HepG2 (cell line): Measurements from ENCODE around the gene PPP1R12B. TPM values are rescaled to one million over a fixed set of nuclear protein-coding genes. Genes with fewer than 3 reads are reported as not detected.

Source experiments
- CREB1 ChIP-seq, 2 experiments: fragments of 450-650 bp in 1 of 2; IDR thresholded peaks; 2 replicates each; pipeline ENCODE4 v1.6.1; 2016 to 2017; ENCODE audit warnings: control low read depth in 1 of 2, mild to moderate bottlenecking in 1 of 2, missing compliant biosample characterization in 1 of 2, missing genetic modification characterization in 1 of 2
- FOSL1 ChIP-seq: sonication (generic); formaldehyde crosslinking; IDR thresholded peaks from 2 replicates; pipeline ENCODE4 v1.9.0; 2021; ENCODE audit warnings: missing genetic modification reagents, borderline replicate concordance
- FOSL2 ChIP-seq: sonication (generic); formaldehyde crosslinking; IDR thresholded peaks from 2 replicates; pipeline ENCODE4 v1.4.0; 2020; ENCODE audit warnings: missing genetic modification reagents
- HDAC1 ChIP-seq: sonication (generic); formaldehyde crosslinking; IDR thresholded peaks from 2 replicates; pipeline ENCODE4 v1.5.1; 2020; ENCODE audit warnings: mild to moderate bottlenecking, missing genetic modification reagents
- JUN ChIP-seq: sonication (generic); formaldehyde crosslinking; IDR thresholded peaks from 2 replicates; pipeline ENCODE4 v1.4.0; 2020; ENCODE audit warnings: mild to moderate bottlenecking, missing genetic modification reagents
- NR2F1 ChIP-seq, 2 experiments: fragments of 450-650 bp in 1 of 2; formaldehyde crosslinking in 1 of 2; IDR thresholded peaks; 2 replicates each; pipeline versions ENCODE4 v1.5.0 to v1.6.1; 2016 to 2020; ENCODE audit warnings: mild to moderate bottlenecking in 1 of 2, missing compliant biosample characterization in 1 of 2, missing genetic modification reagents in 1 of 2, moderate library complexity in 1 of 2
- PAXIP1 ChIP-seq: sonication (generic); formaldehyde crosslinking; conservative IDR thresholded peaks from 2 replicates; pipeline ENCODE4 v1.4.0; 2020; ENCODE audit warnings: mild to moderate bottlenecking, missing genetic modification reagents, moderate library complexity
- RBM39 ChIP-seq: fragments of 200-400 bp; formaldehyde crosslinking; IDR thresholded peaks from one replicate; pipeline ENCODE4 v1.6.1; 2018; ENCODE audit warnings: antibody characterized with exemption, mild to moderate bottlenecking, low read depth, low read length; ENCODE audit not compliant: poor library complexity, severe bottlenecking
- RCOR2 ChIP-seq: IDR thresholded peaks from 2 replicates; pipeline ENCODE4 v1.6.1; 2016; ENCODE audit warnings: missing biosample characterization, missing genetic modification reagents
- RXRB ChIP-seq: IDR thresholded peaks from 2 replicates; pipeline ENCODE4 v1.6.1; 2016; ENCODE audit warnings: borderline replicate concordance, missing genetic modification reagents, missing compliant biosample characterization
- SALL1 ChIP-seq: sonication (generic); formaldehyde crosslinking; IDR thresholded peaks from 2 replicates; pipeline ENCODE4 v1.8.0; 2022; ENCODE audit warnings: mild to moderate bottlenecking, missing genetic modification reagents
- SIX1 ChIP-seq: sonication (generic); formaldehyde crosslinking; IDR thresholded peaks from 2 replicates; pipeline ENCODE4 v1.4.0; 2020; ENCODE audit warnings: missing genetic modification reagents, borderline replicate concordance
- THAP9 ChIP-seq: sonication (generic); formaldehyde crosslinking; IDR thresholded peaks from 2 replicates; pipeline ENCODE4; 2020; ENCODE audit warnings: missing genetic modification reagents, mild to moderate bottlenecking, borderline replicate concordance
- ZNF687 ChIP-seq: sonication (generic); formaldehyde crosslinking; IDR thresholded peaks from 2 replicates; pipeline ENCODE4 v1.5.1; 2020; ENCODE audit warnings: mild to moderate bottlenecking, missing genetic modification reagents, moderate library complexity
- polyA plus RNA-seq, 8 experiments: library from polyadenylated mRNA; depleted of rRNA in 3 of 8; stranded (reverse) in 7 of 8; unstranded in 1 of 8; fragments of >200 nt; fragmentation: Illumina TruSeq in 4 of 8; extraction: Trizol in 4 of 8; gene quantifications; 2 replicates each; pipeline versions ENCODE4 v1.2.1 to v1.2.3, GENCODE V29; 2011 to 2016; ENCODE audit warnings: low read depth in 4 of 8, missing spikeins in 1 of 8, mixed read lengths in 1 of 8; ENCODE audit not compliant: insufficient read depth in 1 of 8
- total RNA-seq, 5 experiments: library from RNA; depleted of rRNA; stranded (reverse); fragments of >200 nt; fragmentation: Illumina TruSeq; extraction: Trizol; gene quantifications; 2 replicates each; pipeline ENCODE4 v1.2.3, GENCODE V29; 2016; ENCODE audit warnings: low read depth in 1 of 5

Gene PPP1R12B
- total and polyA plus RNA-seq, 2 of the 13 experiments (the other 11 are each of a cell fraction or from before 2014, with no cell fraction given), result 12.0 to 13.6 TPM

DNA sequence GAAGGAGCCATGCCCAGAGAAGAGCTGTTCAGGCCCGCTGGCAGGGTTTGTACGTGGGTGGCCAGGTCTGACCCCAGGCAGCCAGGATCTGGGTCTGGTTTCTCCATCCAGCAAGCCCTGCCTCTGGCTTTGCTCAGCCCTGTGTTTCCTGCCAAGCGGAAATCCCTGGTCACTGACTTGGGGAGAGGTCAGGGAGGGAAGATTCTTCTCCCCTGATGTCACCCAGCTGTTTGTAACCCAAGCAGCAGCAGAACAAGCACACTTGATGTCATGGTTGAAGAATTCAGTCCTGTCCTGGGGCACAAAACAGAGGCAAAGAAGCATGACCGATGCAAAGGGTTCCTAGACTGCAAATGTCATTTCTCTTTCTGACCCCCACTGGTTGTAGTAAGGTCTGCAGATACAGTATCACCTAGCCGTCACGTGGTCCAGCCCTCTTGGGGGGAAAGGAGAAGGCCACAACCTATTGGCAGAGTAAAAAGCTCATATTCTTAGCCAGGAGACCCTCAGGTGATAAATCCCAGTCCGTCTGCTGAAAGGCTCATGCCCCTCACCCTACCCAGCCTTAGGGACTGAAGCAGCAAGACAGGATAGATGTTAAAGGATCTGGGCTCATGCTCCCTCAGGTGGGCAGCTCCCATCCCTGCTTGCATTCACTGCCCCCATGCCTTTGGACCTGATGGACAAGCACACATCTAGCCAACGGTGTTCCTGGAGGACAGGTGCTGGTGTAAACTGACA is 240.9 kb downstream of the PPP1R12B start (continued):
- TF ChIP-seq THAP9 (CRISPR knock-in tag) (no peak), JUN (CRISPR knock-in tag) (peak; percentile 97), RXRB (CRISPR knock-in tag) (peak; percentile 33; the same call in 1 of the 2 replicates), SALL1 (0 out of 2 replicates have a peak, but pooled peaks have one; percentile 20), NR2F1 (CRISPR knock-in tag; IDR thresholded peaks at IDR 0.05) (0 out of 4 replicates have a peak, but pooled peaks of 1 of the 2 experiments have one; percentile 33), FOSL1 (CRISPR knock-in tag) (no peak), CREB1 (IDR thresholded peaks at IDR 0.05) (peak; percentile 44; the same call in 1 of the 2 replicates), CREB1 (CRISPR knock-in tag; IDR thresholded peaks at IDR 0.05) (no peak), ZNF687 (CRISPR knock-in tag) (peak; percentile 33; the same call in 1 of the 2 replicates), FOSL2 (CRISPR knock-in tag) (peak; percentile 65), SIX1 (CRISPR knock-in tag) (no peak), PAXIP1 (CRISPR knock-in tag) (peak; percentile 41; the same call in 1 of the 2 replicates), RBM39 (no peak), HDAC1 (0 out of 2 replicates have a peak, but pooled peaks have one; percentile 26), RCOR2 (CRISPR knock-in tag) (no peak)
